Inferior parietal cortex (tissue), 1 donor: ENCODE results near the gene IQUB.
A peak's percentile ranks its signal among the peaks of the same experiment; 100 is the strongest.

Experiments
- DNase-seq: peaks from one replicate; pipeline ENCODE4 v3.0.0-alpha.2; 2016; ENCODE audit errors: extremely low spot score

Gene IQUB

GRCh38 chr7:123415625-123416024, 118.8 kb downstream of the IQUB start:
- no peak for DNase-seq

- DNase-seq, result peak; percentile 59
Measured at GRCh38 chr7:123410273-123410904, 124.0 kb downstream of the IQUB start.

GRCh38 chr7:123407951-123408350, 126.4 kb downstream of the IQUB start:
- DNase-seq, result peak; percentile 48
